HepG2 (cell line): Measurements from ENCODE around the gene TMC8. TPM values are rescaled to one million over a fixed set of nuclear protein-coding genes. Genes with fewer than 3 reads are reported as not detected.

Experiments
- GTF3A ChIP-seq: sonication (generic); formaldehyde crosslinking; conservative IDR thresholded peaks from 2 replicates; pipeline ENCODE4 v1.4.0; 2020; ENCODE audit warnings: mild to moderate bottlenecking, missing genetic modification reagents
- MYNN ChIP-seq: sonication (generic); formaldehyde crosslinking; IDR thresholded peaks from 2 replicates; pipeline ENCODE4 v1.4.0; 2020; ENCODE audit warnings: mild to moderate bottlenecking, low read depth, missing genetic modification reagents
- TCF7L2 ChIP-seq: IDR thresholded peaks from 2 replicates; pipeline ENCODE4 v1.6.1; 2011; ENCODE audit warnings: mild to moderate bottlenecking, low read depth, low read length, moderate library complexity
- ZNF430 ChIP-seq: sonication (generic); formaldehyde crosslinking; IDR thresholded peaks from 2 replicates; pipeline ENCODE4 v1.9.0; 2021; ENCODE audit warnings: mild to moderate bottlenecking, missing genetic modification reagents
- ZNF563 ChIP-seq: sonication (generic); formaldehyde crosslinking; IDR thresholded peaks from 2 replicates; pipeline ENCODE4 v1.8.0; 2022; ENCODE audit warnings: mild to moderate bottlenecking, moderate library complexity, missing genetic modification reagents
- ZNF629 ChIP-seq: sonication (generic); formaldehyde crosslinking; conservative IDR thresholded peaks from 2 replicates; pipeline ENCODE4 v1.5.0; 2020; ENCODE audit warnings: missing genetic modification reagents
- ZNF75D ChIP-seq: sonication (generic); formaldehyde crosslinking; IDR thresholded peaks from 2 replicates; pipeline ENCODE4 v1.8.1; 2023; ENCODE audit warnings: missing genetic modification reagents, mild to moderate bottlenecking, borderline replicate concordance
- ZNF883 ChIP-seq: sonication (generic); formaldehyde crosslinking; IDR thresholded peaks from 2 replicates; pipeline ENCODE4 v1.5.1; 2020; ENCODE audit warnings: mild to moderate bottlenecking, missing genetic modification reagents; ENCODE audit errors: not compliant biosample characterization
- polyA plus RNA-seq, 8 experiments: library from polyadenylated mRNA; depleted of rRNA in 3 of 8; stranded (reverse) in 7 of 8; unstranded in 1 of 8; fragments of >200 nt; fragmentation: Illumina TruSeq in 4 of 8; extraction: Trizol in 4 of 8; gene quantifications; 2 replicates each; pipeline versions ENCODE4 v1.2.1 to v1.2.3, GENCODE V29; 2011 to 2016; ENCODE audit warnings: low read depth in 4 of 8, missing spikeins in 1 of 8, mixed read lengths in 1 of 8; ENCODE audit not compliant: insufficient read depth in 1 of 8
- total RNA-seq, 5 experiments: library from RNA; depleted of rRNA; stranded (reverse); fragments of >200 nt; fragmentation: Illumina TruSeq; extraction: Trizol; gene quantifications; 2 replicates each; pipeline ENCODE4 v1.2.3, GENCODE V29; 2016; ENCODE audit warnings: low read depth in 1 of 5
- TF ChIP-seq, protein P1 (sequence below): sonication (generic); formaldehyde crosslinking; IDR thresholded peaks from 2 replicates; pipeline ENCODE4 v1.4.0; 2020; ENCODE audit warnings: missing genetic modification reagents
- TF ChIP-seq, protein P2 (sequence below): sonication (generic); formaldehyde crosslinking; IDR thresholded peaks from 2 replicates; pipeline ENCODE4 v1.4.0; 2020; ENCODE audit warnings: missing genetic modification reagents
- TF ChIP-seq, protein P3 (sequence below): fragments of 450-650 bp; IDR thresholded peaks from 2 replicates; pipeline ENCODE4 v1.6.1; 2017; ENCODE audit warnings: mild to moderate bottlenecking
- TF ChIP-seq, protein P4 (sequence below): sonication (generic); formaldehyde crosslinking; IDR thresholded peaks from 2 replicates; pipeline ENCODE4 v1.5.1; 2020; ENCODE audit warnings: mild to moderate bottlenecking, missing genetic modification reagents, moderate library complexity

TMC8 gene
- total and polyA plus RNA-seq, 2 of the 13 experiments (the other 11 are each of a cell fraction or from before 2014, with no cell fraction given): 0.53 to 7.8 TPM

DNA sequence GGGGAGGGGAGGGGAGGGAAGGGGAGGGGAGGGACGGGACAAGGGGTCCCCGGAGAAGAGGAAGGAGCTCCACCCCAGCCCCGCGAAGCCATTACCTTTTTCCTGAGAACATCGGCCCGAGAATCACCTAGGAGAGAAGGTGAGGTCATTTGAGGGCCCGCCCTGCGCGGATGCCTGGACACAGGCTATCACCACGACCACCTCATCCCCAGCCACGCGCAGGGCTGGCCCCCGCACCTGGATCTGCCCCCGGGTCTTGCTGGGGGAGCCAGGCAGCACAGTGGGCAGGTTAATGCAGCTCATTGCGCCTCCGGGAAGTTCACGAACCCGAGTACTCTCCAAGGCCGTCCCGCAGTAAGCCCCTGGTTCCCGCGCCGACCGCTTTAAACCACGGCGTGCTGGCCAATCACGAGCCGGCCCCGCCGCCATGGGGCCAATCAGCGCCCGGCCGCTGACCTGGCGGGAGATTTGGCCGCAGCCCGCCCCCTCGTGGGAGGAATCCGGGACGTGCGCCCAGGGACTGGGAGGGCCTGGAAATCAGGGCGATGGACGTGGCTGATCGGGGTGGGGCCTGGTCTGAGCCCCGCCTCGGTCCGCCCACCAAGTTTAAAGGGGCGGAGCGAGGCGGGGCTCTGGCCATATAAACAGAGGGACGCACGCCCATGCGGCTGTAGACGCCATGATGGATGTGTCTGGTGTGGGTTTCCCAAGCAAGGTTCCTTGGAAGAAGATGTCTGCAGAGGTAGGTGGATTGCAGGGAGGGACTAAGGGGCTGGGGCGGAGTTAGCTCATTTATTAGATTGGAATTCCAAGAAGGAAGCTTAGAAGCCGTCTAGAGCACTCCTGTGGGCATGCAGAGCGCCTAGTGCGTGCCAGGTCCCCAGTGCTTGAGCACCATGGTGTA is 56.4 kb downstream of the TMC8 start, which contains the start of the genes AFMID and TK1 (continued):
- TF ChIP-seq, protein P1, sequence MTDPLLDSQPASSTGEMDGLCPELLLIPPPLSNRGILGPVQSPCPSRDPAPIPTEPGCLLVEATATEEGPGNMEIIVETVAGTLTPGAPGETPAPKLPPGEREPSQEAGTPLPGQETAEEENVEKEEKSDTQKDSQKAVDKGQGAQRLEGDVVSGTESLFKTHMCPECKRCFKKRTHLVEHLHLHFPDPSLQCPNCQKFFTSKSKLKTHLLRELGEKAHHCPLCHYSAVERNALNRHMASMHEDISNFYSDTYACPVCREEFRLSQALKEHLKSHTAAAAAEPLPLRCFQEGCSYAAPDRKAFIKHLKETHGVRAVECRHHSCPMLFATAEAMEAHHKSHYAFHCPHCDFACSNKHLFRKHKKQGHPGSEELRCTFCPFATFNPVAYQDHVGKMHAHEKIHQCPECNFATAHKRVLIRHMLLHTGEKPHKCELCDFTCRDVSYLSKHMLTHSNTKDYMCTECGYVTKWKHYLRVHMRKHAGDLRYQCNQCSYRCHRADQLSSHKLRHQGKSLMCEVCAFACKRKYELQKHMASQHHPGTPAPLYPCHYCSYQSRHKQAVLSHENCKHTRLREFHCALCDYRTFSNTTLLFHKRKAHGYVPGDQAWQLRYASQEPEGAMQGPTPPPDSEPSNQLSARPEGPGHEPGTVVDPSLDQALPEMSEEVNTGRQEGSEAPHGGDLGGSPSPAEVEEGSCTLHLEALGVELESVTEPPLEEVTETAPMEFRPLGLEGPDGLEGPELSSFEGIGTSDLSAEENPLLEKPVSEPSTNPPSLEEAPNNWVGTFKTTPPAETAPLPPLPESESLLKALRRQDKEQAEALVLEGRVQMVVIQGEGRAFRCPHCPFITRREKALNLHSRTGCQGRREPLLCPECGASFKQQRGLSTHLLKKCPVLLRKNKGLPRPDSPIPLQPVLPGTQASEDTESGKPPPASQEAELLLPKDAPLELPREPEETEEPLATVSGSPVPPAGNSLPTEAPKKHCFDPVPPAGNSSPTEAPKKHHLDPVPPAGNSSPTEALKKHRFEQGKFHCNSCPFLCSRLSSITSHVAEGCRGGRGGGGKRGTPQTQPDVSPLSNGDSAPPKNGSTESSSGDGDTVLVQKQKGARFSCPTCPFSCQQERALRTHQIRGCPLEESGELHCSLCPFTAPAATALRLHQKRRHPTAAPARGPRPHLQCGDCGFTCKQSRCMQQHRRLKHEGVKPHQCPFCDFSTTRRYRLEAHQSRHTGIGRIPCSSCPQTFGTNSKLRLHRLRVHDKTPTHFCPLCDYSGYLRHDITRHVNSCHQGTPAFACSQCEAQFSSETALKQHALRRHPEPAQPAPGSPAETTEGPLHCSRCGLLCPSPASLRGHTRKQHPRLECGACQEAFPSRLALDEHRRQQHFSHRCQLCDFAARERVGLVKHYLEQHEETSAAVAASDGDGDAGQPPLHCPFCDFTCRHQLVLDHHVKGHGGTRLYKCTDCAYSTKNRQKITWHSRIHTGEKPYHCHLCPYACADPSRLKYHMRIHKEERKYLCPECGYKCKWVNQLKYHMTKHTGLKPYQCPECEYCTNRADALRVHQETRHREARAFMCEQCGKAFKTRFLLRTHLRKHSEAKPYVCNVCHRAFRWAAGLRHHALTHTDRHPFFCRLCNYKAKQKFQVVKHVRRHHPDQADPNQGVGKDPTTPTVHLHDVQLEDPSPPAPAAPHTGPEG (CRISPR knock-in tag): peak; percentile 59; the same call in 1 of the 2 replicates
- TF ChIP-seq TCF7L2 (no peak), GTF3A (no peak; the same call in 1 of the 2 replicates), ZNF883 (peak; percentile 87), ZNF75D (no peak), MYNN (CRISPR knock-in tag) (peak; percentile 36; the same call in 1 of the 2 replicates), ZNF430 (peak; percentile 96), ZNF563 (peak; percentile 0; the same call in 1 of the 2 replicates), ZNF629 (CRISPR knock-in tag) (no peak)
- TF ChIP-seq, protein P2, sequence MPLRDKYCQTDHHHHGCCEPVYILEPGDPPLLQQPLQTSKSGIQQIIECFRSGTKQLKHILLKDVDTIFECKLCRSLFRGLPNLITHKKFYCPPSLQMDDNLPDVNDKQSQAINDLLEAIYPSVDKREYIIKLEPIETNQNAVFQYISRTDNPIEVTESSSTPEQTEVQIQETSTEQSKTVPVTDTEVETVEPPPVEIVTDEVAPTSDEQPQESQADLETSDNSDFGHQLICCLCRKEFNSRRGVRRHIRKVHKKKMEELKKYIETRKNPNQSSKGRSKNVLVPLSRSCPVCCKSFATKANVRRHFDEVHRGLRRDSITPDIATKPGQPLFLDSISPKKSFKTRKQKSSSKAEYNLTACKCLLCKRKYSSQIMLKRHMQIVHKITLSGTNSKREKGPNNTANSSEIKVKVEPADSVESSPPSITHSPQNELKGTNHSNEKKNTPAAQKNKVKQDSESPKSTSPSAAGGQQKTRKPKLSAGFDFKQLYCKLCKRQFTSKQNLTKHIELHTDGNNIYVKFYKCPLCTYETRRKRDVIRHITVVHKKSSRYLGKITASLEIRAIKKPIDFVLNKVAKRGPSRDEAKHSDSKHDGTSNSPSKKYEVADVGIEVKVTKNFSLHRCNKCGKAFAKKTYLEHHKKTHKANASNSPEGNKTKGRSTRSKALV (CRISPR knock-in tag): 0 out of 2 replicates have a peak, but pooled peaks have one; percentile 35
- TF ChIP-seq, protein P3, sequence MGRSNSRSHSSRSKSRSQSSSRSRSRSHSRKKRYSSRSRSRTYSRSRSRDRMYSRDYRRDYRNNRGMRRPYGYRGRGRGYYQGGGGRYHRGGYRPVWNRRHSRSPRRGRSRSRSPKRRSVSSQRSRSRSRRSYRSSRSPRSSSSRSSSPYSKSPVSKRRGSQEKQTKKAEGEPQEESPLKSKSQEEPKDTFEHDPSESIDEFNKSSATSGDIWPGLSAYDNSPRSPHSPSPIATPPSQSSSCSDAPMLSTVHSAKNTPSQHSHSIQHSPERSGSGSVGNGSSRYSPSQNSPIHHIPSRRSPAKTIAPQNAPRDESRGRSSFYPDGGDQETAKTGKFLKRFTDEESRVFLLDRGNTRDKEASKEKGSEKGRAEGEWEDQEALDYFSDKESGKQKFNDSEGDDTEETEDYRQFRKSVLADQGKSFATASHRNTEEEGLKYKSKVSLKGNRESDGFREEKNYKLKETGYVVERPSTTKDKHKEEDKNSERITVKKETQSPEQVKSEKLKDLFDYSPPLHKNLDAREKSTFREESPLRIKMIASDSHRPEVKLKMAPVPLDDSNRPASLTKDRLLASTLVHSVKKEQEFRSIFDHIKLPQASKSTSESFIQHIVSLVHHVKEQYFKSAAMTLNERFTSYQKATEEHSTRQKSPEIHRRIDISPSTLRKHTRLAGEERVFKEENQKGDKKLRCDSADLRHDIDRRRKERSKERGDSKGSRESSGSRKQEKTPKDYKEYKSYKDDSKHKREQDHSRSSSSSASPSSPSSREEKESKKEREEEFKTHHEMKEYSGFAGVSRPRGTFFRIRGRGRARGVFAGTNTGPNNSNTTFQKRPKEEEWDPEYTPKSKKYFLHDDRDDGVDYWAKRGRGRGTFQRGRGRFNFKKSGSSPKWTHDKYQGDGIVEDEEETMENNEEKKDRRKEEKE: no peak
- TF ChIP-seq, protein P4, sequence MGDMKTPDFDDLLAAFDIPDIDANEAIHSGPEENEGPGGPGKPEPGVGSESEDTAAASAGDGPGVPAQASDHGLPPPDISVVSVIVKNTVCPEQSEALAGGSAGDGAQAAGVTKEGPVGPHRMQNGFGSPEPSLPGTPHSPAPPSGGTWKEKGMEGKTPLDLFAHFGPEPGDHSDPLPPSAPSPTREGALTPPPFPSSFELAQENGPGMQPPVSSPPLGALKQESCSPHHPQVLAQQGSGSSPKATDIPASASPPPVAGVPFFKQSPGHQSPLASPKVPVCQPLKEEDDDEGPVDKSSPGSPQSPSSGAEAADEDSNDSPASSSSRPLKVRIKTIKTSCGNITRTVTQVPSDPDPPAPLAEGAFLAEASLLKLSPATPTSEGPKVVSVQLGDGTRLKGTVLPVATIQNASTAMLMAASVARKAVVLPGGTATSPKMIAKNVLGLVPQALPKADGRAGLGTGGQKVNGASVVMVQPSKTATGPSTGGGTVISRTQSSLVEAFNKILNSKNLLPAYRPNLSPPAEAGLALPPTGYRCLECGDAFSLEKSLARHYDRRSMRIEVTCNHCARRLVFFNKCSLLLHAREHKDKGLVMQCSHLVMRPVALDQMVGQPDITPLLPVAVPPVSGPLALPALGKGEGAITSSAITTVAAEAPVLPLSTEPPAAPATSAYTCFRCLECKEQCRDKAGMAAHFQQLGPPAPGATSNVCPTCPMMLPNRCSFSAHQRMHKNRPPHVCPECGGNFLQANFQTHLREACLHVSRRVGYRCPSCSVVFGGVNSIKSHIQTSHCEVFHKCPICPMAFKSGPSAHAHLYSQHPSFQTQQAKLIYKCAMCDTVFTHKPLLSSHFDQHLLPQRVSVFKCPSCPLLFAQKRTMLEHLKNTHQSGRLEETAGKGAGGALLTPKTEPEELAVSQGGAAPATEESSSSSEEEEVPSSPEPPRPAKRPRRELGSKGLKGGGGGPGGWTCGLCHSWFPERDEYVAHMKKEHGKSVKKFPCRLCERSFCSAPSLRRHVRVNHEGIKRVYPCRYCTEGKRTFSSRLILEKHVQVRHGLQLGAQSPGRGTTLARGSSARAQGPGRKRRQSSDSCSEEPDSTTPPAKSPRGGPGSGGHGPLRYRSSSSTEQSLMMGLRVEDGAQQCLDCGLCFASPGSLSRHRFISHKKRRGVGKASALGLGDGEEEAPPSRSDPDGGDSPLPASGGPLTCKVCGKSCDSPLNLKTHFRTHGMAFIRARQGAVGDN: peak; percentile 92
